Mammary epithelial cell (primary cell): ENCODE data around the gene BCL3.

Experiments
- CTCF ChIP-seq, 2 donors: IDR thresholded peaks in 1 of 2; conservative IDR thresholded peaks in 1 of 2; 2 replicates each; pipeline ENCODE4 v1.5.1; 2011 to 2012; ENCODE audit warnings: inconsistent platforms in 2 of 2, low read length in 2 of 2, mild to moderate bottlenecking in 2 of 2, control low read depth in 1 of 2, low read depth in 1 of 2; ENCODE audit not compliant: insufficient read depth in 1 of 2; ENCODE audit errors: extremely low read depth in 1 of 2
- EZH2 ChIP-seq: IDR thresholded peaks from 2 replicates; pipeline ENCODE4 v1.6.1; 2012; ENCODE audit warnings: low read length, inconsistent platforms, borderline replicate concordance

- no peak for TF ChIP-seq CTCF (conservative IDR thresholded peaks at IDR 0.05 in 1 of 2, IDR thresholded peaks at IDR 0.05 in 1 of 2; ENCODE audit: extremely low read depth in 1 of 2, insufficient read depth in 1 of 2, low read depth in 1 of 2, low read length in 2 of 2)
- TF ChIP-seq EZH2 = no peak
Observed at GRCh38 chr19:44753626-44753931, 5.1 kb downstream of the BCL3 start.
